AG09309 (cell line): ENCODE results near the gene VTI1B.

Source experiments
- DNase-seq: peaks from one replicate; pipeline ENCODE4 v3.0.0-alpha.2; 2010; ENCODE audit warnings: low read depth
- H3K4me3 ChIP-seq: 2 replicates; pipeline ENCODE4 v1.5.1; 2011; ENCODE audit warnings: mild to moderate bottlenecking, low read depth, low read length, moderate library complexity; ENCODE audit not compliant: control insufficient read depth
- TF ChIP-seq, protein P1 (sequence below): IDR thresholded peaks from 2 replicates; pipeline ENCODE4 v1.5.1; 2011; ENCODE audit warnings: mild to moderate bottlenecking, low read depth, low read length, inconsistent platforms; ENCODE audit not compliant: insufficient read depth, control insufficient read depth; ENCODE audit errors: missing control alignments

Gene VTI1B

DNA sequence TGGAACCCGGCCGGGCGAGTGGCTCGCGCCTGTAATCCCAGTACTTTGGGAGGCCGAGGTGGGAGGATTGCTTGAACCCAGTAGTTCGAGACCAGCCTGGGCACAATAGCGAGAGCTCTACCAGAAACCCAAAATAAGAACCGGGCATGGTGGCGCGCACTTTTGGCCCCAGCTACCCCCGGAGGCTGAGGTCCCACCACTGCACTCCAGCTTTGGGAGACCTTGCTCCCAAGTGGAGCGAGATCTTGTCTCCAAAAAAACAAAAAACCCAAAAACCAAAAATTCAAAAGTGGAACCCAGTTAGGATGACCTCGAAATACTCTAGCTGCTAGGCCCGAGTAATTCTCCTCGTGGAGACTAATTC, 769 bp upstream of the VTI1B start:
- H3K4me3 ChIP-seq = peak overlapping the region; percentile 71
- TF ChIP-seq, protein P1, sequence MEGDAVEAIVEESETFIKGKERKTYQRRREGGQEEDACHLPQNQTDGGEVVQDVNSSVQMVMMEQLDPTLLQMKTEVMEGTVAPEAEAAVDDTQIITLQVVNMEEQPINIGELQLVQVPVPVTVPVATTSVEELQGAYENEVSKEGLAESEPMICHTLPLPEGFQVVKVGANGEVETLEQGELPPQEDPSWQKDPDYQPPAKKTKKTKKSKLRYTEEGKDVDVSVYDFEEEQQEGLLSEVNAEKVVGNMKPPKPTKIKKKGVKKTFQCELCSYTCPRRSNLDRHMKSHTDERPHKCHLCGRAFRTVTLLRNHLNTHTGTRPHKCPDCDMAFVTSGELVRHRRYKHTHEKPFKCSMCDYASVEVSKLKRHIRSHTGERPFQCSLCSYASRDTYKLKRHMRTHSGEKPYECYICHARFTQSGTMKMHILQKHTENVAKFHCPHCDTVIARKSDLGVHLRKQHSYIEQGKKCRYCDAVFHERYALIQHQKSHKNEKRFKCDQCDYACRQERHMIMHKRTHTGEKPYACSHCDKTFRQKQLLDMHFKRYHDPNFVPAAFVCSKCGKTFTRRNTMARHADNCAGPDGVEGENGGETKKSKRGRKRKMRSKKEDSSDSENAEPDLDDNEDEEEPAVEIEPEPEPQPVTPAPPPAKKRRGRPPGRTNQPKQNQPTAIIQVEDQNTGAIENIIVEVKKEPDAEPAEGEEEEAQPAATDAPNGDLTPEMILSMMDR = no peak
- DNase-seq = no peak

DNA sequence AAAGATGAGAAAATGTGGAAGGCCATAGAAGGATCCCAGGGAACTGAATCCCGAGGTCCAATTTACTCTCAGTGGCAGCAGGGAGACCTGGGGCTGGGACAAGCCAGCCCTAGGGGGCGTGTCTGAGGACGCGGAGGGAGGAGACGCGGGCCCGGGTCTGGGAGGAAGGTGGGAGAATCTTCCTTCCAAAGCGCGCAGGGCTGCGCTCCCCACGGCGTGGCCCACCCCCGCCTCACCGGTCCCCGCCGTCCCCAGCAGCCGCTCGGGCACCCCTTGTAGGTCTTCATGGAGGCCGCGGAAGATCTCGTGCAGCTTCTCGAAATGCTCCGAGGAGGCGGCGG, 323 bp downstream of the VTI1B start:
- H3K4me3 ChIP-seq = peak overlapping the region; percentile 71
- DNase-seq = no peak
- TF ChIP-seq, protein P1 = peak; percentile 22

DNA sequence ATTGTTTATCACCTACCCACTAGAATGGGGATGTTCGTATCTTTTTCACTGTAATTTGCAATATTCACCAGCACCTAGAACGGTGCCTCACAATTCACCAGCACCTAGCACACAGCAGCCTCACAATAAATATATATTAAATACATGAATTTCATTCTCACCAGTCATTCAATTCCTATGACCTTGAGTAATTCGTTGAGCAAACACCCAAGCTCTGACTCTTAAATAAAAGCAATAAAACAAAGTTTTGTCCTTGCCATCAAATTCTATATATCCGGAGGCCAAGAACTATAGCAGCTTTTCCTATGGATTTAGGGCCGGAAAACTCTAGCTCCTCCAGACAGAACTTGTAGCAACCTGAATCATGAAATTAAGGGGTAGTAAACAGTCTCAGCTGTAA, 981 bp downstream of the VTI1B start:
- peak overlapping the region; percentile 71 for H3K4me3 ChIP-seq
- no peak for DNase-seq
- TF ChIP-seq, protein P1 = no peak

DNA sequence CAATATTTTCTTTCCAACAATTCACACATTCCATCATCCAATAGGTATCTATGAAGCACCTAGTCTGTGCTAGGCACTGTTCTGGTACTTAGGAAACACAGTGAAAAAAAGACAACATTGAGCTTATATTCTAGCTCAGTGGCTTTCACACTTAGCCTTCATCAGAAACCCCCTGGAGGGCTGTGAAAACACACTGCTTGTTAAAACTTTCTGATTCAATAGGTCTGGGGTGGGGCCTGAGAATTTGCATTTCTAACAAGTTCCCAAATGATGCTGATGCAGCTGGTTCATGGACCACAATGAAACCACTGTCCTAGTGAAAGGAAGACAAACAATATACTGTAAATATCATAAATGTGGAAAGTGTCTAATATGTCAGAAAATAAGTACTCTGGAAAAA, 5.9 kb downstream of the VTI1B start:
- TF ChIP-seq, protein P1 = no peak

DNA sequence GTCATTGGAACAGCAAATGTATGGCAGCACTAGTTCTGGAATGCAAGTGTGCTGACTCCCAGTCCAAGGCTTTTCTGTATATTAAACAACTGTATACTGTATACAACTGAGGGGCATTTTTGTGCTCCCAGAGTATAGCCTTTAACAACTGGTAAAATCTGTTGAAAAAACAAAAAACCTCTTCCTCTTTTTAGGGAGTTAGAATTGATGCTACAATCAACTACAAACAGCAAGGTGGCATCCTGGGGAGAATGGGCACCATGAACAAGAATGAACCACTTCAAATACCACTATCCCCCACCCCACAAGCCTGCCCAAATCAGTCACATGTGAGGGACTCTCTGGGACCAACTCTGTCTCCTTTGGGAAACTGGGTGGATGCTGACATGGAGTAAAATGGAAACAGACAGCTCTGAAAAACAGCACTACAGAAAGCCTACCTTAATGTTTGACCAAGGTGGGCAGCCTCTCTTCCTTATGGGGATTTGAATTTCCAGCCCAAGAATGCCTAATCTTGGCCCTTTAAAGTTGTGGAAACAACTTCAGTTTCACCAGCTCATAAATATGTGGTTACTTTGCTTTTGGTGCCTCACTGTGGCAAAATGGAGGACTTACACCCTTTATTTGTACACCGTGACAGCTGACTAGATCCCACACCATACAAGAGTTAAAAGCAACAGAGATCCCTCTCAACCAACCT, 7.5 kb downstream of the VTI1B start:
- no peak overlapping the region for H3K4me3 ChIP-seq
- TF ChIP-seq, protein P1 = peak; percentile 69
- peak; percentile 40 for DNase-seq

More for the DNA sequence above, 5.9 kb downstream of the VTI1B start:
- H3K4me3 ChIP-seq = no peak overlapping the region
- DNase-seq = no peak

DNA sequence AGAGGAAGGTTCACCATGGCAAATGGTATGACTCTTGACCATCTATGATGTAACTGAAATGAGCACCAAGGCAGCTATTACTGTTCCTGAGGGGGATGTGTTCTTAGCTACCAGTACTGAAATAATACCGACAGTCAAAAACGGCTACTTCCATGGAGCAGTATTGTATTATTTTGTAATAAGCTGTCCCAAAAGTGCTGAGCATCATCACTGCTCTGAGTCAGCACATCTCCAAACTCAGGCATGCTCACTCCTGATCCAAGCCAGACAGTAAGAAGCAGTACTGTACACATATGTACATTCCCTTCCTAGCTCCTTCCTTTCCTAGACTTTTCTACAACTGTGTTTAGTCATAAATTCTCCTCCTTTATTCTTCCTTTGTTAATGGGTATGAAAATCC, 8.6 kb downstream of the VTI1B start:
- peak; percentile 38 for DNase-seq
- TF ChIP-seq, protein P1 = no peak

More for the DNA sequence above, 8.6 kb downstream of the VTI1B start:
- H3K4me3 ChIP-seq = no peak overlapping the region
